ENCODE data around the gene NFATC2.

NFATC2 gene

GRCh38 chr20:51447097-51447764 lies 95.3 kb downstream of the NFATC2 start:
- DNase-seq: peak; percentile 97

- DNase-seq: peak; percentile 75
These were observed 95.9 kb downstream of the NFATC2 start for GRCh38 chr20:51446656-51447055.

- no peak for DNase-seq
These were observed 96.3 kb downstream of the NFATC2 start for GRCh38 chr20:51446230-51446629.

- DNase-seq: no peak
These were observed 96.9 kb downstream of the NFATC2 start for GRCh38 chr20:51445591-51445990.

- DNase-seq: no peak
These were observed 97.5 kb downstream of the NFATC2 start for GRCh38 chr20:51444922-51445438.

GRCh38 chr20:51444467-51444866 lies 98.1 kb downstream of the NFATC2 start:
- peak; percentile 63 for DNase-seq

DNA sequence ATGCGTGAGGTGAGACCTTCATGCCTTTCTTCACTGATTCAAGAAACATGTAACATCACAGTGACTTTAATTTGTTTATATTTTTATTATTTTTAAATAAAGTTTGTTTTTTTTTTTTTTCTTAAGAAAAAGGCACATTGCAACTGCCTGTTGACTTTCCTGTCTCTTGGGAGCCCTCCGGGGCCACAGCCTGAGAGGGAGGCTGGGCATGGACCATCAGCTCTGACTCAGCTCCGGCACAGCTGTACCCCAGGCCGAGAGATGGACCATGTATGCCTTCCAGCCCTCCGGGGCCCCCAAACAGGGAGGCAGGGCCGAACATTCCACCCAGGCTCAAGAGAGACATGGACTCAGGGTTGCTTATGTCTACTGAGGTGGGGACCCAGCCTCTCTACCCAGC lies 99.9 kb downstream of the NFATC2 start:
- DNase-seq: no peak

GRCh38 chr20:51440589-51440988 lies 101.9 kb downstream of the NFATC2 start:
- no peak for DNase-seq

- no peak for DNase-seq
These were observed 103.3 kb downstream of the NFATC2 start for GRCh38 chr20:51439160-51439689.

GRCh38 chr20:51438136-51438535 lies 104.4 kb downstream of the NFATC2 start:
- DNase-seq: no peak

DNA sequence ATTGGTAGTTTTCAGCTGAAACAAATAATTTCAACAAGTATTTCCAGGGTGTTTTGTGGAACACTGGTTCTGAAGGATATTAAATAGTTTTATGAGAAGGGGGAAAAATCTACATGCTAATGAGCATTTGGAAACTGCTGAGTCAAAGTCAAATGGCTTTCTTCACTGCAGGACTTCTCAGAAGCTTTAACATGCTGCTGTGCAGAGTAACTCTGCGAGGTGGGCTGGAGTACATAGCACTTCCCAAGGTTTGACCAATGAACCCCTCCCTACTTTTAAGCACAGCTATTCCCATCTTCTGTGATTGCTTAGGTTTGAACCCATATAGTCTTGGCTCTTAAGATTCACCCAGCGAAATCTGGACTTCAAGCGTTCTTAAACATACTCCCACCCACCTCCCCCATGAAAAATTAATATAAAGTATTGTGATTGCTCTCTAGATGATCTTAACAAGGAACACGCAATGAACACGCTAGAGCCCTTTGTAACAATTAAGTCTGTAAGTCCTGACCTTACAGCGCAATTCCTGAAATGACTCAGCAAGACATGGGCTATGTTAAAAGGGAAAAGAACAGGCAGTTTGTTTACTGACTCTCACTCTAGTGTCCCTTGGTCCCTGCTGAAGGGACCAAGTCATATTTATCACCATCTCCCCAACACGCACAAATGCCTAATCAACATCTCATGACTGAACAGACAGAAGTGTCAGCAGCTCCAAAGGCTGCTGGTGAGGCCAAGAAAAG lies 105.2 kb downstream of the NFATC2 start:
- DNase-seq: no peak

GRCh38 chr20:51434580-51435247 lies 107.8 kb downstream of the NFATC2 start:
- peak; percentile 43 for DNase-seq

- DNase-seq: no peak
These were observed 108.5 kb downstream of the NFATC2 start for GRCh38 chr20:51434026-51434425.

- no peak for DNase-seq
These were observed 109.6 kb downstream of the NFATC2 start for GRCh38 chr20:51432875-51433274.

GRCh38 chr20:51432251-51432784 lies 110.2 kb downstream of the NFATC2 start:
- DNase-seq: no peak

DNA sequence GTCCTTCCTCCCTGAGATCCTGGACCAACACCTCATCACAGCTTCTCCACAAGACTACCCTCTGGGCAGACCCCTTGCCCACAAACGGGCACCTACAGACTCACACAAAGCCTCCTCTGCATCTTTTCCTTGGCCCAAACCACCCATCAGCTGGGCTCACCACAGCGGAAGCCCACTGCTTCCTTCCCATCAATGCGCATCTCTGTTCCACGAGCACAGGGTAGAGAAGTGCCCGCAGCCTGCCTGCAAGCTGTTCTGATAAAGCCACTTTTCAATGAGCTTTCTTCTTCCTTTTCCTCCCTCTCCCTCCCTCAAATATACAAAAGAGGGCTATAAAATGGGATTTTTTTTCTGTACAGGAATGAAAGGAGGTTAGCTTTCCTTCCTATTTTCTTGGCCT lies 111.2 kb downstream of the NFATC2 start:
- no peak for DNase-seq

- DNase-seq: no peak
These were observed 112.1 kb downstream of the NFATC2 start for GRCh38 chr20:51430198-51430950.

- no peak for DNase-seq
These were observed 112.8 kb downstream of the NFATC2 start for GRCh38 chr20:51429696-51430095.

- DNase-seq: no peak
These were observed 113.4 kb downstream of the NFATC2 start for GRCh38 chr20:51429144-51429482.

DNA sequence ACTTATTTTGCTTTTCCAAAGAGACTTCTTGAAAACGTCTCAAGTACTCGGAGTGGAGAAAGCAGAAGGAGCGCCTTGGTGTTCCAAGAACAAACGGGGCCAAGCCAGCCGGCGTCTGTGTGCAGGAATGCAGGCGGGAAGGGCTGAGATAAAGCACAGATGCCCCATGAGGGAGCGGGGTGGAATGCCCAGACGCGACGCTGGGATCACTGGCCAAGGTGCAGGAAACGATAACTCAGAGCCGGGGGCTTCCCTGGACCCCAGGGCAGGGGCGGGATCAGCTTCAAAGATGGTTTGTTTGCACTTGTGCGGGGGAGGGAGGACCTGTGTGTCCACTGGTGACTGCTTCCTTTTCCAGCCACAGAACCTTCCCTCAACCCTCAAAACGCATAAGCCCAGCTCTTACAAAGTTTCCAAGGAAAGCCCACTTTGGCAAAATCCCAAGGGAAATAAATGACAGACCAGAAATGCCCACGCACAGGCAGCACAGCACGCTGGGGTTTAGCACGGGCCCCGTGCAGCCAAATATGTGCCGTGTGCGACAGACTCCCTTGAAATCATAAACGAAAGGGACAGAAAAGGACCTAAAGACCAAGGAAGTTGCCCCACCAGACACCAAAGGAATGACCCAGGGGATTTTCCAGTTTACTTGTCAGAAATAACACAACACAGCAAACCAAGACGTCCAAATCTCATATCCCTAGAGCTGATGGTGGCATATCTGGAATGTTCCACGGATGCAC lies 113.9 kb downstream of the NFATC2 start:
- peak; percentile 32 for DNase-seq

- no peak for DNase-seq
These were observed 114.7 kb downstream of the NFATC2 start for GRCh38 chr20:51427651-51428291.
